Ovary (tissue), 3 donors: ENCODE data around the gene HGS.

Experiments used
- CTCF ChIP-seq, 3 donors: fragments of 450-650 bp in 2 of 3; fragments of 200-600 bp in 1 of 3; IDR thresholded peaks; one replicate each; pipeline versions ENCODE4 v1.5.1 to v1.8.0; 2016 to 2022; ENCODE audit warnings: antibody characterized with exemption in 3 of 3, mild to moderate bottlenecking in 1 of 3
- POLR2A ChIP-seq: fragments of 450-650 bp; IDR thresholded peaks from one replicate; pipeline ENCODE4 v1.6.1; 2017; ENCODE audit warnings: antibody characterized with exemption, mild to moderate bottlenecking, moderate library complexity
- donor health status: DM: no; HTN: no; CAD: no.

- TF ChIP-seq CTCF (IDR thresholded peaks at IDR 0.05) (no peak), POLR2A (no peak)
Observed at GRCh38 chr17:81708739-81709185, 25.0 kb downstream of the HGS start.
